ENCODE measurements around the gene TCERG1L.

The TCERG1L gene

GRCh38 chr10:131264110-131264788 lies 47.3 kb downstream of the TCERG1L start:
- Histone ChIP-seq H2BK12ac (ENCODE audit: low read length in 2 of 2) (no peak overlapping the region), H3K9me3 (ENCODE audit: control insufficient read depth, low read length) (no peaks in the 10 kb centered on the region), H3K9ac (ENCODE audit: low read length) (no peak overlapping the region), H4K91ac (ENCODE audit: low read length) (no peak overlapping the region), H3K36me3 (ENCODE audit: control insufficient read depth in 1 of 2, insufficient read depth in 2 of 2, low read depth in 1 of 2, low read length in 2 of 2) (no peaks in the 10 kb centered on the region), H2BK15ac (ENCODE audit: low read depth, poor library complexity, severe bottlenecking) (no peak overlapping the region), H4K8ac (ENCODE audit: low read length) (no peak overlapping the region), H3K4me1 (ENCODE audit: control insufficient read depth, insufficient read depth, low read depth, low read length) (no peaks in the 10 kb centered on the region), H3K79me1 (replicated peaks; ENCODE audit: low read length, poor library complexity, severe bottlenecking) (no peaks in the 10 kb centered on the region), H3K27ac (ENCODE audit: low read length, poor library complexity, severe bottlenecking) (no peak overlapping the region), H3K23ac (ENCODE audit: low read length in 2 of 2) (no peak overlapping the region), H2BK5ac (ENCODE audit: low read depth, low read length, poor library complexity, severe bottlenecking) (no peak overlapping the region), H3K4me3 (ENCODE audit: insufficient read depth in 1 of 2, low read depth in 1 of 2, low read length in 2 of 2) (no peak overlapping the region), H3K14ac (ENCODE audit: low read length in 2 of 2) (no peak overlapping the region), H3K4me2 (ENCODE audit: low read length, poor library complexity, severe bottlenecking) (no peak overlapping the region), H2AK5ac (ENCODE audit: low read length, severe bottlenecking) (no peak overlapping the region), H3K27me3 (ENCODE audit: control insufficient read depth in 1 of 2, insufficient read depth in 1 of 2, low read length in 2 of 2) (no peaks in the 10 kb centered on the region), H2BK120ac (ENCODE audit: low read depth, low read length) (no peak overlapping the region), H3K18ac (ENCODE audit: low read depth in 1 of 2, low read length in 2 of 2) (no peak overlapping the region), H3K4ac (ENCODE audit: low read depth in 1 of 2, low read length in 2 of 2) (no peak overlapping the region), H2AFZ (ENCODE audit: low read depth, low read length) (no peak overlapping the region)
- WGBS = 77% methylated on average over 11 of the region's 11 CpGs
- DNase-seq = no peak

GRCh38 chr10:131261890-131262475 lies 49.5 kb downstream of the TCERG1L start:
- Histone ChIP-seq H3K14ac (ENCODE audit: low read length in 2 of 2) (no peak overlapping the region), H3K18ac (ENCODE audit: low read depth in 1 of 2, low read length in 2 of 2) (no peak overlapping the region), H2BK12ac (ENCODE audit: low read length in 2 of 2) (no peak overlapping the region), H3K36me3 (ENCODE audit: control insufficient read depth in 1 of 2, insufficient read depth in 2 of 2, low read depth in 1 of 2, low read length in 2 of 2) (no peaks in the 10 kb centered on the region), H3K4me2 (ENCODE audit: low read length, poor library complexity, severe bottlenecking) (no peak overlapping the region), H3K4me1 (ENCODE audit: control insufficient read depth, insufficient read depth, low read depth, low read length) (no peaks in the 10 kb centered on the region), H3K23ac (ENCODE audit: low read length in 2 of 2) (no peak overlapping the region), H3K9ac (ENCODE audit: low read length) (no peak overlapping the region), H3K9me3 (ENCODE audit: control insufficient read depth, low read length) (no peaks in the 10 kb centered on the region), H2AFZ (ENCODE audit: low read depth, low read length) (no peak overlapping the region), H2BK15ac (ENCODE audit: low read depth, poor library complexity, severe bottlenecking) (no peak overlapping the region), H2AK5ac (ENCODE audit: low read length, severe bottlenecking) (no peak overlapping the region), H3K27me3 (ENCODE audit: control insufficient read depth in 1 of 2, insufficient read depth in 1 of 2, low read length in 2 of 2) (no peaks in the 10 kb centered on the region), H4K91ac (ENCODE audit: low read length) (no peak overlapping the region), H3K27ac (ENCODE audit: low read length, poor library complexity, severe bottlenecking) (no peak overlapping the region), H3K4ac (ENCODE audit: low read depth in 1 of 2, low read length in 2 of 2) (no peak overlapping the region), H2BK120ac (ENCODE audit: low read depth, low read length) (no peak overlapping the region), H2BK5ac (ENCODE audit: low read depth, low read length, poor library complexity, severe bottlenecking) (no peak overlapping the region), H3K79me1 (replicated peaks; ENCODE audit: low read length, poor library complexity, severe bottlenecking) (no peaks in the 10 kb centered on the region), H3K4me3 (ENCODE audit: insufficient read depth in 1 of 2, low read depth in 1 of 2, low read length in 2 of 2) (no peak overlapping the region), H4K8ac (ENCODE audit: low read length) (no peak overlapping the region)
- no peak for DNase-seq
- 88% methylated on average over 14 of the region's 16 CpGs for WGBS

GRCh38 chr10:131260452-131261211 lies 50.9 kb downstream of the TCERG1L start:
- Histone ChIP-seq H3K14ac (ENCODE audit: low read length in 2 of 2) (no peak overlapping the region), H3K9ac (ENCODE audit: low read length) (no peak overlapping the region), H3K4me2 (ENCODE audit: low read length, poor library complexity, severe bottlenecking) (no peak overlapping the region), H2BK15ac (ENCODE audit: low read depth, poor library complexity, severe bottlenecking) (no peak overlapping the region), H3K4me3 (ENCODE audit: insufficient read depth in 1 of 2, low read depth in 1 of 2, low read length in 2 of 2) (no peak overlapping the region), H4K8ac (ENCODE audit: low read length) (no peak overlapping the region), H3K27me3 (ENCODE audit: control insufficient read depth in 1 of 2, insufficient read depth in 1 of 2, low read length in 2 of 2) (no peaks in the 10 kb centered on the region), H2BK5ac (ENCODE audit: low read depth, low read length, poor library complexity, severe bottlenecking) (no peak overlapping the region), H3K79me1 (replicated peaks; ENCODE audit: low read length, poor library complexity, severe bottlenecking) (no peaks in the 10 kb centered on the region), H3K23ac (ENCODE audit: low read length in 2 of 2) (no peak overlapping the region), H3K4ac (ENCODE audit: low read depth in 1 of 2, low read length in 2 of 2) (no peak overlapping the region), H4K91ac (ENCODE audit: low read length) (no peak overlapping the region), H2BK120ac (ENCODE audit: low read depth, low read length) (no peak overlapping the region), H3K9me3 (ENCODE audit: control insufficient read depth, low read length) (no peaks in the 10 kb centered on the region), H2AFZ (ENCODE audit: low read depth, low read length) (no peak overlapping the region), H3K18ac (ENCODE audit: low read depth in 1 of 2, low read length in 2 of 2) (no peak overlapping the region), H3K36me3 (ENCODE audit: control insufficient read depth in 1 of 2, insufficient read depth in 2 of 2, low read depth in 1 of 2, low read length in 2 of 2) (no peaks in the 10 kb centered on the region), H3K27ac (ENCODE audit: low read length, poor library complexity, severe bottlenecking) (no peak overlapping the region), H3K4me1 (ENCODE audit: control insufficient read depth, insufficient read depth, low read depth, low read length) (no peaks in the 10 kb centered on the region), H2AK5ac (ENCODE audit: low read length, severe bottlenecking) (no peak overlapping the region), H2BK12ac (ENCODE audit: low read length in 2 of 2) (no peak overlapping the region)
- DNase-seq = no peak
- 88% methylated on average over 16 of the region's 17 CpGs for WGBS

- Histone ChIP-seq H2AK5ac (ENCODE audit: low read length, severe bottlenecking) (no peak overlapping the region), H3K27ac (ENCODE audit: low read length, poor library complexity, severe bottlenecking) (no peak overlapping the region), H3K27me3 (ENCODE audit: control insufficient read depth in 1 of 2, insufficient read depth in 1 of 2, low read length in 2 of 2) (no peaks in the 10 kb centered on the region), H2BK12ac (ENCODE audit: low read length in 2 of 2) (no peak overlapping the region), H3K14ac (ENCODE audit: low read length in 2 of 2) (no peak overlapping the region), H3K18ac (ENCODE audit: low read depth in 1 of 2, low read length in 2 of 2) (no peak overlapping the region), H2AFZ (ENCODE audit: low read depth, low read length) (no peak overlapping the region), H3K23ac (ENCODE audit: low read length in 2 of 2) (no peak overlapping the region), H3K4me1 (ENCODE audit: control insufficient read depth, insufficient read depth, low read depth, low read length) (no peaks in the 10 kb centered on the region), H2BK120ac (ENCODE audit: low read depth, low read length) (no peak overlapping the region), H3K36me3 (ENCODE audit: control insufficient read depth in 1 of 2, insufficient read depth in 2 of 2, low read depth in 1 of 2, low read length in 2 of 2) (no peaks in the 10 kb centered on the region), H2BK15ac (ENCODE audit: low read depth, poor library complexity, severe bottlenecking) (no peak overlapping the region), H2BK5ac (ENCODE audit: low read depth, low read length, poor library complexity, severe bottlenecking) (no peak overlapping the region), H3K4me3 (ENCODE audit: insufficient read depth in 1 of 2, low read depth in 1 of 2, low read length in 2 of 2) (no peak overlapping the region), H3K9ac (ENCODE audit: low read length) (no peak overlapping the region), H4K8ac (ENCODE audit: low read length) (no peak overlapping the region), H3K4ac (ENCODE audit: low read depth in 1 of 2, low read length in 2 of 2) (no peak overlapping the region), H3K9me3 (ENCODE audit: control insufficient read depth, low read length) (no peaks in the 10 kb centered on the region), H3K79me1 (replicated peaks; ENCODE audit: low read length, poor library complexity, severe bottlenecking) (no peaks in the 10 kb centered on the region), H3K4me2 (ENCODE audit: low read length, poor library complexity, severe bottlenecking) (no peak overlapping the region), H4K91ac (ENCODE audit: low read length) (no peak overlapping the region)
- no peak for DNase-seq
- WGBS = 95% methylated on average over 32 of the region's 32 CpGs
These were observed 51.5 kb downstream of the TCERG1L start for GRCh38 chr10:131260031-131260430.

Measured in mesenchymal stem cell (in vitro differentiated cells and primary cell).